ENCODE data around the gene LRRC45.

LRRC45 gene

DNA sequence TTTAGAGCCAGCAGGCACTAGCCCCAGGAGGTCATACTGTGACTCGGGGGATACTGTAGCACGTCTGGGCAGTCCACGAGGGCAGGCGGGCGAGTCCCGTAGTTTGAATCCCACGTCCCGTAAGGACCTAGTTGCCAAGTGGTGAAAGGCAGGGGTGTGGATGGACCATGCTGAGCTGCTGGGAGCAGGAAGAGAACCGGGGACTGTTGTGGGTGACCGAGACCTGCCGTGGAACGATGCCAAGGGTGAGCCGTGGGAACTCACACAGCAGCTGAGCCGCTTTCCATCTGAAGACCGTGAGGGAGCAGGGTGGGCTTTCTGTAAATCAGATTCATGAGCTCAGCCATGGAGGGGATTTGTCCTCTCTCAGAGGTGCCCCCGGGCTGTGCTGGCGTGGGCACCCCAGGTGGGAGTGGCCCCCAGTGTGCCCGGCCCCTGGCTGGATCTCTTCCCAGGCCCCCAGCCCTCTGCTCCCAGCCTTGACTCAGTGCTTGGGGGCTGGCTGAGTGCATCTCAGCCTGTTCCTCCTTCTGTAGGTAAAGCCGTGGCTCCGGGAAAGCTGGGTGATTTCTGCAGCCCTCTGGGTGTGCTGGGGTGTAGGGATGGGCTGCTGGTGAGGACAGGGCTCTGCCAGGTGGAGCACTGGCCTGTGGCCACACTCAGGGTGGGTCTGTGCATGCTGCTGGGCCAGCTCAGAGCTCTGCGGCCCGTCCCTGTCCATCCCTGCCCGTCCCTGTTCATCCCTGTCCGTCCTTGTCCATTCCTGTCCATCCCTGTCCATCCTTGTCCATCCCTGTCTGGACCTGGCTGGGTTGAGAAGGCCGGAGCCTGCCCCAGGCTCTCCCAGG lies 32.0 kb upstream of the LRRC45 start:
- TF ChIP-seq, protein P1, sequence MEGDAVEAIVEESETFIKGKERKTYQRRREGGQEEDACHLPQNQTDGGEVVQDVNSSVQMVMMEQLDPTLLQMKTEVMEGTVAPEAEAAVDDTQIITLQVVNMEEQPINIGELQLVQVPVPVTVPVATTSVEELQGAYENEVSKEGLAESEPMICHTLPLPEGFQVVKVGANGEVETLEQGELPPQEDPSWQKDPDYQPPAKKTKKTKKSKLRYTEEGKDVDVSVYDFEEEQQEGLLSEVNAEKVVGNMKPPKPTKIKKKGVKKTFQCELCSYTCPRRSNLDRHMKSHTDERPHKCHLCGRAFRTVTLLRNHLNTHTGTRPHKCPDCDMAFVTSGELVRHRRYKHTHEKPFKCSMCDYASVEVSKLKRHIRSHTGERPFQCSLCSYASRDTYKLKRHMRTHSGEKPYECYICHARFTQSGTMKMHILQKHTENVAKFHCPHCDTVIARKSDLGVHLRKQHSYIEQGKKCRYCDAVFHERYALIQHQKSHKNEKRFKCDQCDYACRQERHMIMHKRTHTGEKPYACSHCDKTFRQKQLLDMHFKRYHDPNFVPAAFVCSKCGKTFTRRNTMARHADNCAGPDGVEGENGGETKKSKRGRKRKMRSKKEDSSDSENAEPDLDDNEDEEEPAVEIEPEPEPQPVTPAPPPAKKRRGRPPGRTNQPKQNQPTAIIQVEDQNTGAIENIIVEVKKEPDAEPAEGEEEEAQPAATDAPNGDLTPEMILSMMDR (IDR thresholded peaks at IDR 0.05; ENCODE audit: low read depth, low read length), result no peak

DNA sequence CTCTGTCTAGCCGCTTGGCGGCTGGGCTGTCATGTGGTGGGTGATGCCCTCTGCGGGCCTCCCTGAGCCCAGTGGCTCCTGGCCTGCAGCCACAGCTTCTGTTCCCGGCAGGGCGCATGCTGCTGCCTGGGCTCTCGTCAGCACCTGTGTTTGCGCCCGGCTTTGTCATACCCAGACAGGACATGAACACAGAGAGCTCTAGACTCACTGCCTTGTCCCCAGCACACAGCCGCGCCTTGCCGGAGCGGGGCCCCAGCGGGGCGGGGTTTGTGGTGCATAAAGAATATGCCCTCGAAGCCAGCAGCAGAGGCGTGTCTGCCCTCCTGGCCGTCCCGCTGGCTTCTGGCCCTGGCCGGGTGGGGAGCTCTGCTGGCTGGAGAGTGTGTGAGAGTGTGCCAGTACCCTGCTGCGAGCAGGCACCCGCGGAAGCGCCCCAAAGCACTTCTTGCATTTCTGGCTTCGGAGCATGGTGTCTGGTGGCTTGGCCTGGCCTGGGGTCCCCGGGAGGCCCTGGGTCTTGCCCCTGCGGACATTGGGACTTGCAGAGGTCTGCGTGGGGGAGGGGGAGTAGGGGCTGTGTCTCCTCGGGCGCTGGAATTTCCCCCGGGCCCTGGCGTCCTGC lies 31.3 kb upstream of the LRRC45 start:
- TF ChIP-seq, protein P1 (IDR thresholded peaks at IDR 0.05; ENCODE audit: low read depth, low read length), result no peak
- H3K4me3 ChIP-seq (ENCODE audit: low read depth, low read length), result no peak overlapping the region

More for the DNA sequence above, 32.0 kb upstream of the LRRC45 start:
- H3K4me3 ChIP-seq (ENCODE audit: low read depth, low read length), result no peak overlapping the region

DNA sequence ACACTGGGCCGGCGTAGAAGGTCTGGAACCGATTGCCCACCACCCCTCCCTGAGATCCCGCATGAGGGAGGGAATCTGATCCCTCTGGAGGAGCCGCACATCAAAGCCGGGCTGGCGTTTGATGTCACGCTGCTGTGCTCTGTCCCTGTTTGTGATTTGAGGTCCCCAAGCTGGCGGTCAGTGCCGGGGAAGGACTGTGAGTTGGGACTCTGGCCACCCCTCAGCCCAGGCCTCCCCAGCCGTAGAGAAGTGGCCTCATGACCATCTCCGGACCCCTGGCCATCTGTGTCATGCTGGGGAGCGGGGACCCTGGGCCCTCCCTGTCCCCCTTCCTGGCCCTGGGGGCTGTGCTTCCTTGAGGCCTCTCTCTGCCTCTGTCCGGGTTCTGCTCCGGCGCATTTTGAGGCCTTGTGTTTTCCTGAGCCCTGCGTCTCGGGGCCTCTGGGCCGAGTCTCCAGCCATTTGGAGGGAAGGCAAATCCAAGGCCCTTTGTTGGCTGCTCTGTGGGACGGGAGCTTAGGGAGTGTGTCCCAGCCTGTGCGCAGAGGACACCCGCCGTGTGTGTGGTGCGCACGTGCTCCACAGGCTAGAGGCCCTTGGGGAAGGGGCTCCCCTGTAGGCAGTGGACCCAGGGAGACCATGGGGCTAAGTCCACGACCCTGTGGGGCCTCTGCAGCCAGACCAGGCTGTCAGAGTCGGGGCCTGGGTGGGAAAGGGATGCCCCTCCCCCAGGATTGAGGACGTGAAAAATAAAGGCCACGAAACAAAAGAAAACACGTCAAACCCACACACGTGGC lies 30.6 kb upstream of the LRRC45 start:
- TF ChIP-seq, protein P1 (IDR thresholded peaks at IDR 0.05; ENCODE audit: low read depth, low read length), result no peak
- H3K4me3 ChIP-seq (ENCODE audit: low read depth, low read length), result no peak overlapping the region

DNA sequence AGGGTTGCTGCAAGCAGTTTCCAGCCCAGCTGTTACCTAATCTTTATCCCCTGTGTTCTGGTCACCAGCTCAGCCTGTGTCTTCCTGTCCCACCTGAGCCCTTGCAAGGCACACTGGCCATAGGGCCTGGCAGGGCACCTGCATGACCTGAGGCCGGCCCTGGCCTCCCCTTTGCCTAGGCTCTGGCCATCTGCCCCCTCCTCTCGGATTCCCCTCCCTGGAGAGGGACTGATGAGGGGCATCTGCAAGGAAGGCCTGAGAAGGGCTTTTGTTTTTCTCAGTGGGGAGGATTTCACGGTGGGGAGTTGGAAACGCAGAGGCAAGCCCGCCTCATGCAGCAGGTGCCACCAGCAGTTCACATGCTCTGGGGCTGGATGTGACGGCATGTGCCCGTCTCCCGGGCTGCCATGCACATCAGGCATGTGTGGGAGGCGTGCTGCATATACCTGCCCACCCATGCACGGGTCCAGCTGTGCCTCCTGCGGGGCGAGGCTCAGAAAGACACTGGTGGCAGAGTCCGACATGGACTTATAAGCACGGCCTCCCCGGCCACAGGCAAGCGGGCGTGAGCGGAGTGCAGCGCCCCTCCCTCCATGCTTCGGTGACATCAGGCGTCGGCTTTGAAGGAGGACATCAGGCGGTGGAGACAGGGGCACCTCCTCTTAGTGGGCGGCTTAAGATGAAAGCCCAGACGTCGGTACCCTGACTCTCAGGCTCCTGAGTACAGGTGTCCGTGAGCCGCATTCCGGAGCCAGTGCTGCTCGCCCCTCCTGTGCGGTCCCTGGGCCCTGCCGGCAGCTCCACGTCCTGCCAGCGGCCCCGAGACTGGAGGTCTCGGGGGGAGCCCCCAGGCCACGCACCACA lies 29.1 kb upstream of the LRRC45 start:
- no peak overlapping the region for H3K4me3 ChIP-seq (ENCODE audit: low read depth, low read length)
- TF ChIP-seq, protein P1 (IDR thresholded peaks at IDR 0.05; ENCODE audit: low read depth, low read length), result no peak

DNA sequence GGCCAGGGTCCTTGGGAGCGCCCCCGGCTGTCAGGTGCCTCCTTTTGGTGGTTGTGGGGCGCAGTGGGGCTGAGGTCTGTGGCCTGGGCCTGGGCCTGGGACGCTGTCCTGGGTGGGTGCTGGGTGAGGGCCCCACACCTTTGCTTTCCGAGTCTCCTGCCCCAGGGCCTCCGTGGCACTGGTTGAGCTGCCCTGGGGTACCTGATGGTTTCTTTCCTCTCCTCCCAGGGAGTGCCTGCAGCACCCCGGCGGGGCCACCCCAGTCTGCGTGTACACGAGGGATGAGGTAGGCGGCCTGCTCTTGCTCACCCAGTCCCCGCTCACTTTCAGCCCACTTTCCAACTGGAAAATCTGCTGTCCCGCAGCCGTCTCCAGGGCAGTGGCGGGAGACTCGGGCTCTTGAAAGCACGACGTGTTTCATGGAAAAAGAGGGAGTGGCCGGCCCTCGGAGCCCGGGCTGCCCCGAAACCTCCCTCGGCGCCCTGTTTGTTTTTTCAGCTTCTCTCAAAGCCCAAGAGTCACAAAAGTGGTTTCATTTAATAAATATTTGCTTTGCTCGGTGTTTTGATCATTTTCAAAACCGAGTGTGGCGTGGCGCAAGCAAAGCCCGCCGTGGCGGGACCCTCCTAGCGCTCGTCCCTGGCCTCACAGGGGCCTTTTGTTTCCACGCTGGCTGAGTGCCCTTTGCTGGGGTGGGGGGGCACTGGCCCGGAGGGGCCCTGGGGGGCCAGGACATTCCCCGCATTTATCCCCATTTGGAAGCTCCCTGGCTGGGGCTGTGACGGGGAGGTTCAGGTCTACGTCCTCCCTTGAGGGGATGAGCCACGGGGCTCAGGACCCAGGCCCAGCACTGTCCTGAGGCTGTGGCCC lies 28.3 kb upstream of the LRRC45 start:
- H3K4me3 ChIP-seq (ENCODE audit: low read depth, low read length), result no peak overlapping the region

More for the DNA sequence above, 28.3 kb upstream of the LRRC45 start:
- TF ChIP-seq, protein P1 (IDR thresholded peaks at IDR 0.05; ENCODE audit: low read depth, low read length), result no peak

Measured in WI38 (cell line).